ENCODE results near the gene MYO1H. TPM values are rescaled to one million over a fixed set of nuclear protein-coding genes. Genes with fewer than 3 reads are reported as not detected.

Gene MYO1H
- total RNA-seq, 1 donor from 2014 or later, result not detected

DNA sequence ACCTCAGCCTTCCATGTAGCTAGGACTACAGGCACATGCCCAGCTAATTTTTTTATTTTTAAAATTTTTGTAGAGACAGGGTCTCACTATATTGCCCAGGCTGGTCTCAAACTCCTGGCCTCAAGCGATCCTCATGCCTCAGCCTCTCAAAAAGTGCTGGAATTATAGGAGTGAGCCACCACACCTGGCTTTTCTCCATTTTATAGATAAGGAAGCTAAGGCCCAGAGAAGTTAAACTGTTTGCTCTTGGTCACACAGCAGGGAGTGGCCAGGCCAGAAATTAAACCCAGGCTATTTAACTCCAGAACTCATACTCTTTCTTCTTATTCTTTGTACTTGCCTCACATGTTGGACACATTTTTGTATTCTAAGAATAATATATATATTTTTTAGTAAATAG lies 146.2 kb downstream of the MYO1H start:
- no peak for DNase-seq

DNA sequence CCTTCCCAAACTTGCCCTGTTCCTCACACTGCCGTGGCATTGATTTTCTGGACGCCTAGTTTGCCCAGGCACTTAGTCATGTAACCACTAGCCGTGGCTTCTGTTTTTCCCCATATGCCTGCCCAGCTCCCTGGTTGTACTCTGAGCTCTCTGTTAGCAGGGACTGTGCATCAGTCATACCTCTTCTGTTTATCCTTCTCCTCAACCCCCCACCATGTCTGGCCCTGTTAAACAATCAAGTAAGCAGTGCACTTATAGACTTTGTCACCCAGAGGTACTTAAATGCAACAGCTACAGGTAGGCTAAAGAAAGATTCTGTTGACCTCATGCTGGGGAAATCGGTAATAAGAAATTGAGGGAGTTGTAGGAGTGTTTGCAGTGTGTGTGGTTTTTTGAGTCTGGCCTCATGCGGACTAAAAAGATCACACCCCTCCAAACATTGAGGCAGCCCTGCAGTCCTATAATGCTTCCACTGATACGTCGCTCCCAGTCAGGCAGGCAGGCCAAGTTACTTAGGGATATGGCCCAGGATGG lies 146.7 kb downstream of the MYO1H start:
- no peak for DNase-seq

DNA sequence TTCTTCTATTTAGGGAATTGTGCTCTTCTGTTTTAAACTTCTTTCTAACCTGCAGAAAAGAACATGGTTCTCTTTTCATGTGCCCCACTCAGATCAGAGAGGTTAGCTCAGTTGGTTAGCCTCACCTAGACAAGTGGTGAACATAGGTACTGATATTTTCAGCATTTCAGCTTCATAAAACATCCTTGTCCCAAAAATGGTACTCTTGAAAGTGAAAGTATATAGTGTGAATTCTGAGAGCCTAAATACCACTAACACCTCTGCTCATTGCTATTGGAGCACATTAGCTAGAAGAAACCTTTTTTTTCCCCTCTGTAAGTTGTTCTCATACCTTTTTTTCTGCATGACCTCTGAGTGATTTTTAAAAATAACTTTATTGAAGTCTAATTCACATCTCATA lies 147.3 kb downstream of the MYO1H start:
- no peak for DNase-seq

GRCh38 chr12:109496306-109496705 lies 148.6 kb downstream of the MYO1H start:
- DNase-seq, result no peak

DNA sequence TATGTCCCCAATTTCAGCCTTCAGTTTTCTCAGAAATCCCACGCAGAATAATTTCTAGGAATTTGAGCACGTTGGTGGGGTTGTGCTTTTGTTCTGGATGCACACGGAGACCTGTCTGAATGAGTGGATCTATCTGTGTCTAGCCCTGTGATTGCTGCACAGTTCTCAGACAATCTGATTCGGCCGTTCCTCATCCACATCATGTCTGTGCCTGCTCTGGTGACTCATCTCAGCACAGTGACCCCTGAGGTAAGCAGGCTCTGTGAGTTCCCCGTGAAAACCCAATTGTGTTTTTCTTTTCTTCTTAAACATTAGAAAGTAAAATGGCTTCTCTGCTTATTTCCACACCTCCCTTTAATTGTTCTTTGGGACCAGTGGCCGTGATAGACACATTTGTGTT lies 150.0 kb downstream of the MYO1H start:
- DNase-seq, result no peak

Other genes with a start within 250 kb of the MYO1H start
- 6.0 and 8.8 TPM in 2 replicates for gene ACACB, start 231.3 kb upstream of the MYO1H start, total RNA-seq
- gene FOXN4, start 38.6 kb upstream of the MYO1H start, total RNA-seq, result not detected in 2 replicates
- 74.5 and 85.6 TPM in 2 replicates for gene KCTD10, start 129.4 kb downstream of the MYO1H start, total RNA-seq
- 54.1 and 60.0 TPM in 2 replicates for gene UBE3B, start 129.7 kb downstream of the MYO1H start, total RNA-seq
- 14.0 and 26.9 TPM in 2 replicates for gene MMAB, start 225.6 kb downstream of the MYO1H start, total RNA-seq
- 18.2 and 34.2 TPM in 2 replicates for gene MVK, start 225.9 kb downstream of the MYO1H start, total RNA-seq